NOMO-1 (cell line): ENCODE results near the gene GRID1.

Source experiments
- DNase-seq, 2 experiments: peaks; one replicate each; lab custom pipeline; 2025; ENCODE audit not compliant: unreplicated experiment in 2 of 2; lab: John Stamatoyannopoulos, UW

Gene GRID1

DNA sequence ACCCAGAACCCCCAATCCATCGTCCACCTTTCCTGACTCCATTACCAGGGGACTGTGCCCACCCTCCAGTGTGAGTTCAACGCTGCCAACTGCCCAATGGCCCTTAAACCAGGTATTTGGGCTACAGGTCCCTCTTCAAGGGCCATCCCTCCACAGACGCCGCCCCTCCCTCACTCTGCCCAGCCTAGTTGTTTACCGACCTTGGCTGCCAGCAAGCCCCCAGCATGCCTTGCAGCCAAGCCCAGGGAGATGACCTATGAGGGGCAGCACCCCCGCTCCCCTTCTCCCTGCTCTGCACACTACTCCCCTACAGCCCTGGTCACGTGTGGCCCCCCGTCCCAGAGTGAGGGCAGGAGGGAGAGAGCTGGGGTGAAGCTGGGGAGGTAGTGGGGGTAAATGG, 147.3 kb downstream of the GRID1 start:
- no peak for DNase-seq

DNA sequence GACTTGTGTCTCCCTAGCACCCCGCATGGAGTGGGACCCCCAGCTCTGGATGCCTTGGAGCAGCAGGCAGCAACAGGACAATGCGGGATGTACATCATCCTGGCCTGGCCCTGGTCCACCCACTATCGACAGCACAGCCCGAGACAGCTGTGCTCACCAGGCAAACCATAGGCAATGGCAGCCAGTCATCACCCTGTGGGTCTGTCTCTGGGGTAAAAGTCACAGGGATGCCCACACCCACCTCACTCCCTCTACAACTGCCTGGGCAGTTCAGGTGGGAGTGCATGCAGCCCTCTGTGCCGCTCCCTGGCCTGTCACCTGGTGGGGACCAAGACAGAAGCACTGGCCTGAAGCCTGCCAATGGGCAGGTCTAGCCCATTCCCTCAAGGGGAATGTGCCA, 147.8 kb downstream of the GRID1 start:
- DNase-seq, result no peak

DNA sequence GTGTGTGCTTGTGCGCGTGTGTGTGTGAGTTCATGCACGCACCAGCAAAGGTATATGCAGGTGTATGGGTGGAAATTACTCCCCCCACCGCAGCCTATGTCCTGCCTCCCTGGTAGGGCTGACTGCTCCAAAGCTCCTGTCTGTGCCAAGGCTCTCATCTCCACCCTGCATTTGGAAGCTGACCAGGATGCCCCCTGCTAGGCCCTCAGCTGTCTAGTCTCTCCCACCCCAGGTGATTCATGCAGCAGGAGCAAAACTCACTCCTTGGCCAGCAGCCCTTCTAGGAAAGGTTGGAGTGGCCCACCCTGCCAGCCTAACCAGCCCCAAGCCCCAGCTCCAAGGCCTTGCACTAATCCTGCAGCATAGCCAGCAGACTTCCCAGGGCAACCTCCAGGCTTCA, 148.4 kb downstream of the GRID1 start:
- DNase-seq, result no peak

DNA sequence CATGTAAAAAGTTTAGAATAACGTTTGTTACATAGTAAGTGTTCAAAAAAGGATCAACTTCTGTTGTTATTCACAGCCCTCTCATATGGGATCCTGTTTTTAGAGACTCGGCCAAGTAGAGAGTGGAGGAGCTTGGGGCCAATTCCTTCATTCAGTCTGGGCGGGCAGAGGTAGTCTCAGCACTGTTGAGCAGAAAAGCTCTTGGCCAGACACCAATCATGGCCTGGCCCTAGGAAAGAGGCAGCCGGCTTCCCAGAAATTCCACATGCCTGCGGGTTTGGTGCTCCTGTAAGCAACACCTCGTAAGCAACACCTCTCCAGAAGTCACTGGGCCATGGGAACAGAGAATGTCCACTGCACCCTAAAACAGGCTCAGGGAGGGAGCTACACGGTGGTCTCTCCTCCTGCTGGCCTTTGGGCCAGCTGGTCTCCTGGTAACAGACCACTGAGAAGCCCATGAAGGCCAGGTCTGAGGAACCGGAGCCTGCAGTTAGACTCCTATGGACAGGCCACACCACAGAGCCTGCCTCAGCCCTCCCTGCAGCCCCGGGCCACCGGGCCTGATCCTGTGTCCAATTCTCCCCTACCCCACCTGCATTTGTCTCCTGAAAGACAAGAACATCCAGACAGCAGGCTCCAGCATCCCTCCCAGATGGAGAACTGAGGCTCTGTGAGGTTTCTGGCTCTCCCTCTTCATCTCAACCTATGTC, 149.1 kb downstream of the GRID1 start:
- DNase-seq, result no peak

DNA sequence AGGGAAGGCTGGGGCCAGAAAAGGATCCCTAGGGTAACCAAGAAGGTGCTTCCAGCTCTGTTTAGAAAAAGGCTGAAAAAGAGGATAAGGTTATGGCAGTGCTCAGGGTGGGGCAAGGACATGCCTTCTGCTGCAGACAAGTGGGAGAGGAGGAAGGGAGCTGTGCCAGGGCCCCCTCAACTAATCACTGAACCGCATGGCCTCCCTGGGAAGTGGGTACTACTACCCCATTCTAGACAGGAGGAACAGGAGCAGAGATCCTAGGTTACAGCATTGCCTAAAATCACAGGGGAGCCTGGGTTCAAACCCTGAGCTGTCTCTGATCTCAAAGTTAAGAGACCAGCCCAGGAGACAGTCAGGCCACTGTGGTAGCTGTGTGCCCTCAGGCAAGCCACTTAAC, 149.7 kb downstream of the GRID1 start:
- no peak for DNase-seq

DNA sequence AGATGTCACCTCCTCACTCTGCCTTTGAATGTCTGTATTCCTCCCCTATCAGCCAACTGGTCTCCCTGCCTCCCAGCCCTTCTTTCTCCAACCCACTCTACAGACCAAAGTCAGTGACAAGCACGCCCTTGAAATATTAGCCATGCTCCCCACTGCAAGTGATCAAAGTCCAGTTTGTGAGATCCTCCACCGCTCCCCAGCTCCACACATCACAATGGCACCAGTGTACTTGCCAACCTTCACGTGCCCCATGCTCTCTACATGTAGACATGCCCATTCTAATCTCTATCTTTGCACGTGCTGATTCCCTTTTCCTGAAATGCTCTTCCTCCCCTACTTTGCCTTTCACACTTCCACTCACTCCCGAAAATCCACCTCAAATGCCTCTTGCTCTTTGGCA, 150.9 kb downstream of the GRID1 start:
- no peak for DNase-seq

DNA sequence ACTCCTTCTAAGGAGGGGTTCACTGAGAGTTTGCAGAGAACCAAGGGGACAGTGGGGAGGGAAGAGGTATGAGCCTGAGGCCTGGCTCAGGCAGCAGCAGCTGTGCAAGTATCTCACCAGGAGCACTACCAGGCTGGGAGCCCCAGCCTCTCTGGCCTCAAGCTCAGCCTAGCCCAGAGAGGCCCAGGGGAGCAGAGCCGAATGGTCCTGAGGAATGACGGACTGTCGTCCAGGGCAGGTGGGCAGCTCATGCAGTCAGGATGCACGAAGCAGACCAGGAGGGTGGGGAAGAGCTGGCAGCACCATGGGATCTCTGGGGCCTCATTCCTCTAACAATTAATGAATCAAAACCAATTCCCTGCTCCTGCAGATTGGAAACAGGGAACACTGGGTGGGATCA, 151.5 kb downstream of the GRID1 start:
- DNase-seq, result no peak

DNA sequence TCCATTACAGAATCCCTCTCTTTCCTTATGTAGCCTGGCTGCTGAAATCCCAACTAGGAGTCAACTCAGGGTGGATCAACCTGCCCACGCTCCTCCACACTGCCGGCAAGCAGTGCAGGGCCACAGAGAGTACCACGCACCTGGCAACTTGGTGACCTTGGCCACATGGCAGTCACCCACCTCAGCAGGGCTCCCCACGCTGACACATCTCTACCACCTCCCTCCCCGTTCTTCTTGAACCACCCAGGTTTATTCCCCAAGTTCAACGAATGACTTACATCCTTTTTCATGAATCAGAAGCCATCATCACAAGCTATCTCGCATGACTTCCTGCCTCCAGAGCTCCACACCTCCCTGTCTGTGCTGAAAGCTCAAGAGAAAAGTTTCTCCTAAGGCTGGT, 153.4 kb downstream of the GRID1 start:
- no peak for DNase-seq

DNA sequence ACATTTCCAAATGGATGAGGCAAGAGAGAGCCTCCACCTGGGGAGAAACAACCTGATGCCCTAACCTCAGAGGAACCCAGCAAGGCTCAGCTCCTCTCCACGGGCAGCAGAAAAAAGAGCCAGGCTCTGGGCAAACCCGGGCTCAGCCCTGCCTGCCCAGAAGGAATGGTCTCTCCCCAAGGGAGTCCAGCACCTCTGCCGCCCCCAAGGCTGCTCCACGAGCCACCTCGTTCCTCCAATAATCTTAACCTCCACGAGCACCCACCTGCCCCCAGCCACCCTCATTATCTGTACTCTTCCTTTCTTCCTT, 154.2 kb downstream of the GRID1 start:
- no peak for DNase-seq

DNA sequence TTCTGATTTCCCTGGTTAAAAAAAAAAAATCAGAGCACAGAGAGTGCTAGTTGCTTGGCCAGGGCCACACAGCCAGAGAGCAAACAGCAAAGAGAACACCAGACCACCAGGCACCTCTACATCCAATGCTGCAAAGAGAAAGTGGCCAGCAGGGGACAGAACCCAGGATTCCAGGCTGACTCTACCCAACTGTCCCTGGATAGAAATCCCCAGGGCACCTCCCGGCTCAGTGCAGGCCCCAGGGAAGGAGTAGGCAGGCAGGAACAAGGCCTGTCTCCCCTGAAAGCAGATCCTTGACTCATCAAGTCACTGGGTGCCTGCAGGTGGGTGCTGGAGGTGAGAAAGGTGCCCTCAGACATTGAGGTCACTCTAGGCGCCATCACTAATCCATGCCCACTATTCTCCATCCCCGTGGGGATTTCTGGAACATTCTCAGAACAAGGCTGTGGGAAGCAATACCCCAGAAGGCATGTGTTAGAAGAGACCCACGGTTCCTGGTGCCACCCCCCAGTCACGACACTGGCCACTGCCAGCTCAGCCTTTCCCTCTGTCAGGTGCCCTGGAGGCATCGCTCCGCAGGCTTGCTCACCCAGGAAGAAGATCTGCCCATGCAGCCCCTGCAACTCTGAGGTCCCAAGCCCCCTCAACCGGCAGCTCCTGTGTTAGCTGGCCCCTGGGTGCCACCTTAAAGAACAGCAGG, 154.8 kb downstream of the GRID1 start:
- no peak for DNase-seq

DNA sequence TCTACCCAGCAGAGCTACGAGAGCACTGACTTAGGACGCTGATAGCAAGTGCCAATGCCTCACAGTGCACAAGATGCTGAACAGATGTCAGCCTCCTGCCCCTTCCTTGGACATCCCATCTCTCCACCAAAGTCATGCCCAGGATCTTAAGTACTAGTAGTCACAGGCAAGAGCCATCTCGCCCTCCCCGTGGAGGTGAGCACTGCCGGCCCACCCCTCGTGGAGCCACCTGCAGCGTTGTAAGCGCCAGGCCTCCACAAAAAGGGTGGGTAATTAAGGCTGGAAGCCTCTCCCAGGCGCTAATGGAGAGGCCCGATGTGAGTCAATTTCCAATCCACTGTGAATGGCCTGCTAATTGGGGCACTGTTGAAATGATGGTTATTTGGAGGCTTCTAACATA, 156.2 kb downstream of the GRID1 start:
- DNase-seq, result no peak

DNA sequence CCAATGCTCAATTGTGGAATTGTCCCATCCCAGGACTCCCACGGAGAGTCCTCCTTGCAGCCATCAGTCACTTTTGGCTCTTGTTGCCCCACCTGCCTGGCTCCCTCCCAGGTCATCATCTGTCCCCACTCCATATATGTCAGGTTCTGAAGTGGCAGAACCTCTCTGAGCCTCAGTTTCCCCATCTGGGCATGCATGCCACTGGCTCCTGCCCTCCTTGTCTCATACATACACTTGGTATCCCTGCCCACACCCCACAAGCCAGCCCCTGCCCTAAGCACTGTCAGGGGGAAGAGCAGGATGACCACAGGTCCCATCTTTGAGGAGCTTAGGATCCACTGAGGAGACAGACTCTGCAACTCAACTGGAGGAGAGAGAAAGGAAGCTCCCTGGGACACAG, 156.9 kb downstream of the GRID1 start:
- DNase-seq, result no peak

DNA sequence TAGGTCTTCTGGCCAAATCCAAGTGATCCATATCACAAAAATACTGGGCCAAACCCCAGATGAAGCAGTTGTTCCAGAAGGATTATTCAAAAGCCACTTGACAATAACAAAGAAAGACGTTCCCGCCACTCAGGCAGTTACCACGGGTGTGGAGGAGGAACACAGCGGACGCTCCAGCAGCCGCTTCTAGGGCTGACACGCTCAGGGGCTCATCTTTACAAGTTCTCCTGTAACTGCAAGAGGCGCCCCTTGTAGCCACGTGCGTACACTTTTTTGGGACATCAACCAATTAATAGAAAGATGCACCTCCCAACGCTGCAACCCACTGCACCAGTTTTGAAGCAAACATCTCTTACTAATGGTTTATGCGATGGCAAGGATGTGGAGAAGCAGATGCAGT, 159.4 kb downstream of the GRID1 start:
- no peak for DNase-seq

DNA sequence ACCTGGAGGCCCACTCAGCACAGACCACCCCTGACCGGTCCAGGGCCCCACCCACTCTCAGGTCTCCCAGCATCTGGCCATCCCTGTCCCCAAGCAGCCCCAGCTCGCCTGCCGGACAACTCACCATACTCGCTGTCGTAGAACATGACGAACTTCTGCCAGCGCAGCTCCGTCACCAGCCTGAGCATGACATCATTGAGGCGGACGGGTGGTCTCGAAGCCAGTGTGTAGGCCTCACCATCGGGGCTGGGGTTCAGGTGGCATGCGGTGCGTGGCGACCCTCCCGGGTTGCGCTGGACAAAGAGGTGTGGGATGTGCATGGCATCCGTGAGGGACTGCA, 160.4 kb downstream of the GRID1 start:
- no peak for DNase-seq

DNA sequence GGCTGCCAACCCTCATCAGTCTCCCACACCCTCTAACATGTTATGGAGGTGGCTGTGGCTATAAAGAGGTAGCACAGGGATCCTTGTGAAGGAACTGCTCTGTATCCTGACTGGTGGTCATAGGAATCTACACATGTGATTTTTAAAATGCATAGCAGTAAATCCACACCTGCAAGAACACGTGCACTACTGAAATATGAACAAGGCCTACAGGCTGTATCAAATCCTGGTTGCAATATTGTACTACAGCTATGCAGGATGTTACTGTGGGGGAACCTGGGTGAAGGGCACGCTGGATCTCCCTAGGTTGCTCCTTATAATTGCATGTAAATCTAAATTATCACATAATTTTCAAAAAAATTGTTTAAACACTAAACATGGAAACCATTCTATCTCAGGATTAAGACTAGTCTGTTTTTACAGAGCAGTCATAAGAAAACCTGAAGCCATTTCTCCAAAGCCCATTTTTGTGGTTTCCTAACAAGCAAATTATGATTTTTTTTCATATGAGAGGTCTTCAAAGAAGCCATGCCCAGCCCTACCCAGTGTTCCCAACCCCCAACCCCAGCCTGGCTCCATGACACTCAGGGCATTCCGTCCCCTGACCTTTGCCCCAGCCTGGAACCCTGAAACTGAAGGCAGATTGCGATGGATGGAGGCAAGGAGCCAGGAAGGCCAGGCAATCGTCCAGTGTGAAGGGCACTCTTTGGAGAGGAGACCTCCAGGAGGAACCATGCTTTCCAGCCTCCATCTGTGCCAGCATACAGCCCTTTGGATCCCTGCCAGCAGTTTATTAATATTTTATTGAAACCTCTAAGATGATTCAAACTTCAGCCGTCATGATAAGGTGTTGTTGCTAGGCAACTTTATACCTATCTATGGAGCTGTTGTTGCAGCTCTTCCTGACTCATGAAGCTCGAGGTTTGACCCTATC, 161.0 kb downstream of the GRID1 start:
- no peak for DNase-seq

DNA sequence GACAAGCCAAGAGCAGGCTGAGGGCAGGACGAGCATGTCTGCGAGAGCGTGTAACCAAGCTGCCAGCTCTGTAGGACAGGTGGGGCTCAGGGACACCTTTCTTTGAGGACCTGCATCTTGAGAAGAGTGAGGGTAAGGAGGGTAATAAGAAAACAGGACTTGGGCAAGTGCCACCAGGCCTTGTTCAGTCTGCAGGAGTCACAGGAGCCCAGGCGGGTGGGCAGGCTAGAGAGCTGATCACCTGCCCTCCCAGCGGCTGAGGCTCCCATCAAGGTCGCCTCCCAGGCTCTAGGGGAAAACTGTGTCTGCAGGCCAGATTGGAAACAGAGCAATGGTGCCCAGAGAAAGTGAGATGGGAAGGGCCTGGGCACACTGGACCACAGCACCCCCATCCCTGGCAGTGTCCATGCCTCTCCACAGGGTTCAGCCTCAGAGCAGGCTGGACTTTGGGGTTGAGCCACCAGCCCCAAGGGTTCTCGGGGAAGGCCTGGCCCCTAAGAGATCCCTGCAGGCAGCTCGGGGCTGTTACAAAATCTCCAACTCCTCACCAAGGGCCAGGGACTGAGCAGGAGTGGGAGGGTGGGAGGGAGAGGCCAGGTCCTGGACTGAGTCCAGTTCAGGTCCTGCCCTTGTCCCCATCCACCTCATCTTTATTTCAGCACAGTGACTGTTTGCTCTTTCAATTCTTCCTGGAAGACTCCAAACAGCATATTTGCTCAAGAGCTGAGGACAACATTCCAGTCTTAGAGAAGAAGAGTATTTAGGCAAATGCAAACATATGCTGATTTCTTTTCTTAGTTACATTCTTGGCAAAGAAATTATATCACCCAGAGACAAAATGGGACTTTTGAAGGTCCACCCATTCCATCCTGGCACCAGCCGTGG, 161.9 kb downstream of the GRID1 start:
- no peak for DNase-seq

DNA sequence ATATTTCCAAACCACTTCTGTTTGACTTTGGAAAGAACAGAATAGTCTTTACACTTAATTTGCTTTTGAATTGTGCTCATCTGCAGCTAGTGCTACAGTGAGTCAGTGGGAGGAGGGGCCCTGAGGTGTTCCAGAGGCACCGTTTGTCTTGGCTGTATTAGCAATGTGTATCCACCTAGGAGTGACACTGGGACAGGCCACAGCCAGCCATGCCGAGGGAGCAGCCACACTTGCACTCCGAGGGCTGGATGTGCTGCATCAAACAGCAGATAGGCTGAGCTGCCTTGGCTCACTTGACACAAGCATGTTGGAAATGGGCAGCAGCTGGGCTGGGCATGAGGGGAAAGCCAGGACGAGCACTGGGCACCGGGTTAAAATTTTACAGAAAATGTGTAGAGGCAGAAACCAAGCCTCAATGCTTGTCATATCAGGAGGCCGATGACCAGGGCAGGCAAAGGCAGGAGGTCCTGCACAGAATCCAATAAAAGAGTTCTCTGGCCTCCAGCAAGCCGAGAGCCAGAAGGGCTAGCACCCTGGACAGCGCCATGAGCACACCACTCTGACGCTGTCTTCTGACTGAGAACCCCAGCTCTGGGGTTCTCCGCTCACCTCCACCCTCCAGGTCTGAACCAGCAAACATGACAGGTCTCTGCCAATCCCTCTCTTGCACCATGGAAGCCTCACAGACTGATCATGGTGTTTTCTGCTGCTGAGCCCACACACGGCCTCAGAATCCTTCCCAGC, 163.3 kb downstream of the GRID1 start:
- DNase-seq, result no peak

DNA sequence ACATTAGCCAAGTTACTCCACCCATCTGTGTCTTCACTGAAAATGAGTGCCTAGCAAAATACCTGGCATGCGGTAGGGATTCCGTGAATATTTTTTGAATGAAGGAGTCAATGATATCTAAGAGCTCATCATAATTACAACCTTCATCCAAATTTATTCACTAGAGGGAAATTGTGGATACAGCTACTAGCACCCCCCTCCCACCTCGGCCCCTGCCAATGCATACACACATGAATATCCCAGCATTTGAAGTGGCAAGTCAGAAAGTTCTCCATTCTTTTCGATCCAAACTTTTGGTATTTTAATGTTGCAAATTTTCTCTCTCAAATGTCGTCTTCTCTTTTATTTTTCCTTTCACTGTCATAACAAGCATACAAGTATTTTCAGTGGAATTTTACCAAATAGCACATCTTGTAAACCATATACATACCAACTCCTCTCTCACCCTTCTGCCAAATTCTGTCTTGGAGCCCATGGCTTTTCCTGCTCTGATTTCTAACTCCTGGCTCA, 164.3 kb downstream of the GRID1 start:
- no peak for DNase-seq

DNA sequence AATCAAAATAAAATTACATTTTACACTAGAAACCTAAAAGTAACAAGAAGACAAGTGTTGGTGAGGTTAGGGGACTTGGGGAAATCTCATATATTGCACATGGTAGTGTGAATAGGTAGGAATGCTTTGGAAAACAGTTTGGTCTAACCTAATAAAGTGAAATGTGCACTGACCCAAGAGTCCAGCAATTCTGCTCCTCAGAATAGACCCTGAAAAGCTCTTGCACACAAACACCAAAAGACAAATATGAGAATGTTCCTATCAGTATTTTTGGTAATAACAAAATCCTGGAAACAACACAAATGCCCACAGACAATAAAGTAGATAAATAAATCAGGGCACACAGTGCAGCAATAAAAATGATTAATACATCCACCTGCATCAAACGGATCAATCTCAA, 165.7 kb downstream of the GRID1 start:
- no peak for DNase-seq

DNA sequence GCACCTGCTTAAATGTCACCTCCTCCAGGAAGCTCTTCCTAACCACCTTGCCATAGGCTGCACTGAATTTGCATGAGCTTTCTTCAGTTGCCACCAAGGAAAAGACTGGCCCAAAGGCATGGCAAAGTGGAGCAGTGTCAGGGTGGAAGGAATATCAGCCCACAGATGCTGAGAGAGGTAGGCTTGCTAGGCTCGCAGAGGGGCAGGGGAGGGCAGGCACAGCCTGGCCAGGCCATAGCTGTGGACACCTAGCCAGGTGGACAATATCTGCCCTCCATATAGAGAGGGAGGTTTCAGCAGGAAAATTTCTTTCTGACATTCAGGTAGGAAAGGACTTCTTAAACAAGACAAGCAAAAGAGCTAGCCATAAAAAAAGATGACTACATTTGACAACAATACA, 166.3 kb downstream of the GRID1 start:
- DNase-seq, result no peak
